ENCODE data around the gene SESN1. TPM values are rescaled to one million over a fixed set of nuclear protein-coding genes. Genes with fewer than 3 reads are reported as not detected.
"Not testable (repeated sequence)": the region's sequence is repeated elsewhere in the genome, so short reads cannot be mapped to it uniquely, and the experiment has no call there.

The SESN1 gene
- total RNA-seq, 3 donors from 2014 or later: 3.9 to 7.0 (median 5.2) TPM

- Mint-ChIP-seq H3K27me3 (ENCODE audit: low read depth) (no peaks in the 10 kb centered on the region), H3K9me3 (no peaks in the 10 kb centered on the region), H3K4me1 (ENCODE audit: low read depth) (peaks cover 29% of the 10 kb centered on the region), H3K36me3 (ENCODE audit: insufficient read depth) (peaks cover 16% of the 10 kb centered on the region), H3K4me3 (no peak overlapping the region)
- DNase-seq: no peak
- no peak for ATAC-seq
Observed at GRCh38 chr6:109001291-109001894, 93.3 kb downstream of the SESN1 start.

GRCh38 chr6:109000289-109000688 lies 94.4 kb downstream of the SESN1 start:
- peaks cover 19% of the 10 kb centered on the region for H3K36me3 Mint-ChIP-seq (ENCODE audit: insufficient read depth)
- H3K27me3 Mint-ChIP-seq (ENCODE audit: low read depth): no peaks in the 10 kb centered on the region
- no peaks in the 10 kb centered on the region for H3K9me3 Mint-ChIP-seq
- H3K4me1 Mint-ChIP-seq (ENCODE audit: low read depth): peaks cover 23% of the 10 kb centered on the region
- no peak for ATAC-seq
- no peak overlapping the region for H3K4me3 Mint-ChIP-seq
- DNase-seq: no peak

- Mint-ChIP-seq H3K4me1 (ENCODE audit: low read depth) (peaks cover 17% of the 10 kb centered on the region), H3K9me3 (no peaks in the 10 kb centered on the region), H3K4me3 (no peak overlapping the region), H3K27me3 (ENCODE audit: low read depth) (no peaks in the 10 kb centered on the region), H3K36me3 (ENCODE audit: insufficient read depth) (peaks cover 19% of the 10 kb centered on the region)
- no peak for DNase-seq
- no peak for ATAC-seq
Observed at GRCh38 chr6:108999428-108999827, 95.2 kb downstream of the SESN1 start.

GRCh38 chr6:108998485-108998884 lies 96.2 kb downstream of the SESN1 start:
- Mint-ChIP-seq H3K9me3 (no peaks in the 10 kb centered on the region), H3K27me3 (ENCODE audit: low read depth) (no peaks in the 10 kb centered on the region), H3K4me1 (ENCODE audit: low read depth) (peaks cover 11% of the 10 kb centered on the region), H3K36me3 (ENCODE audit: insufficient read depth) (peaks cover 19% of the 10 kb centered on the region), H3K4me3 (no peak overlapping the region)
- no peak for ATAC-seq
- DNase-seq: no peak

- Mint-ChIP-seq H3K4me1 (ENCODE audit: low read depth) (no peaks in the 10 kb centered on the region), H3K9me3 (no peaks in the 10 kb centered on the region), H3K27me3 (ENCODE audit: low read depth) (no peaks in the 10 kb centered on the region), H3K4me3 (no peak overlapping the region), H3K36me3 (ENCODE audit: insufficient read depth) (peaks cover 25% of the 10 kb centered on the region)
- ATAC-seq (no peak), DNase-seq (no peak)
Observed at GRCh38 chr6:108996208-108996607, 98.4 kb downstream of the SESN1 start.

- DNase-seq (no peak), ATAC-seq (no peak)
- Mint-ChIP-seq H3K36me3 (ENCODE audit: insufficient read depth) (peaks cover 32% of the 10 kb centered on the region), H3K4me3 (no peak overlapping the region), H3K4me1 (ENCODE audit: low read depth) (no peaks in the 10 kb centered on the region), H3K9me3 (no peaks in the 10 kb centered on the region), H3K27me3 (ENCODE audit: low read depth) (no peaks in the 10 kb centered on the region)
Observed at GRCh38 chr6:108995296-108995695, 99.3 kb downstream of the SESN1 start.

- ATAC-seq: no peak
- Mint-ChIP-seq H3K27me3 (ENCODE audit: low read depth) (no peaks in the 10 kb centered on the region), H3K4me1 (ENCODE audit: low read depth) (no peaks in the 10 kb centered on the region), H3K9me3 (no peaks in the 10 kb centered on the region), H3K4me3 (no peak overlapping the region), H3K36me3 (ENCODE audit: insufficient read depth) (peaks cover 33% of the 10 kb centered on the region)
- DNase-seq: no peak
Observed at GRCh38 chr6:108993876-108994275, 100.8 kb downstream of the SESN1 start.

GRCh38 chr6:108989700-108990099 lies 104.9 kb downstream of the SESN1 start:
- Mint-ChIP-seq H3K27me3 (ENCODE audit: low read depth) (no peaks in the 10 kb centered on the region), H3K36me3 (ENCODE audit: insufficient read depth) (peaks cover 40% of the 10 kb centered on the region), H3K4me3 (no peak overlapping the region), H3K4me1 (ENCODE audit: low read depth) (no peaks in the 10 kb centered on the region), H3K9me3 (no peaks in the 10 kb centered on the region)
- ATAC-seq (no peak), DNase-seq (no peak)

GRCh38 chr6:108988765-108989164 lies 105.9 kb downstream of the SESN1 start:
- Mint-ChIP-seq H3K9me3 (no peaks in the 10 kb centered on the region), H3K4me3 (no peak overlapping the region), H3K36me3 (ENCODE audit: insufficient read depth) (peaks cover 44% of the 10 kb centered on the region), H3K27me3 (ENCODE audit: low read depth) (no peaks in the 10 kb centered on the region), H3K4me1 (ENCODE audit: low read depth) (no peaks in the 10 kb centered on the region)
- ATAC-seq (no peak), DNase-seq (no peak)

- H3K4me1 Mint-ChIP-seq (ENCODE audit: low read depth): no peaks in the 10 kb centered on the region
- no peak overlapping the region for H3K4me3 Mint-ChIP-seq
- ATAC-seq (no peak), DNase-seq (no peak)
- H3K36me3 Mint-ChIP-seq (ENCODE audit: insufficient read depth): peaks cover 44% of the 10 kb centered on the region
- H3K27me3 Mint-ChIP-seq (ENCODE audit: low read depth): no peaks in the 10 kb centered on the region
- H3K9me3 Mint-ChIP-seq: no peaks in the 10 kb centered on the region
Observed at GRCh38 chr6:108988296-108988695, 106.3 kb downstream of the SESN1 start.

GRCh38 chr6:108987156-108987555 lies 107.5 kb downstream of the SESN1 start:
- no peak overlapping the region for H3K4me3 Mint-ChIP-seq
- no peaks in the 10 kb centered on the region for H3K27me3 Mint-ChIP-seq (ENCODE audit: low read depth)
- H3K4me1 Mint-ChIP-seq (ENCODE audit: low read depth): no peaks in the 10 kb centered on the region
- H3K36me3 Mint-ChIP-seq (ENCODE audit: insufficient read depth): peaks cover 41% of the 10 kb centered on the region
- no peaks in the 10 kb centered on the region for H3K9me3 Mint-ChIP-seq
- ATAC-seq: no peak
- DNase-seq: no peak

- H3K4me1 Mint-ChIP-seq (ENCODE audit: low read depth): no peaks in the 10 kb centered on the region
- peaks cover 28% of the 10 kb centered on the region for H3K36me3 Mint-ChIP-seq (ENCODE audit: insufficient read depth)
- H3K4me3 Mint-ChIP-seq: no peak overlapping the region
- ATAC-seq (no peak), DNase-seq (no peak)
- H3K27me3 Mint-ChIP-seq (ENCODE audit: low read depth): no peaks in the 10 kb centered on the region
- peaks cover 5% of the 10 kb centered on the region for H3K9me3 Mint-ChIP-seq
Observed at GRCh38 chr6:108985301-108985700, 109.3 kb downstream of the SESN1 start.

GRCh38 chr6:108983151-108983550 lies 111.5 kb downstream of the SESN1 start:
- Mint-ChIP-seq H3K36me3 (ENCODE audit: insufficient read depth) (peaks cover 28% of the 10 kb centered on the region), H3K27me3 (ENCODE audit: low read depth) (no peaks in the 10 kb centered on the region), H3K9me3 (peaks cover 22% of the 10 kb centered on the region), H3K4me3 (no peak overlapping the region), H3K4me1 (ENCODE audit: low read depth) (no peaks in the 10 kb centered on the region)
- ATAC-seq (no peak), DNase-seq (no peak)

GRCh38 chr6:108982154-108983113 lies 112.2 kb downstream of the SESN1 start:
- H3K4me3 Mint-ChIP-seq: no peak overlapping the region
- peaks cover 23% of the 10 kb centered on the region for H3K36me3 Mint-ChIP-seq (ENCODE audit: insufficient read depth)
- H3K9me3 Mint-ChIP-seq: peaks cover 30% of the 10 kb centered on the region

GRCh38 chr6:108978638-108979037 lies 116.0 kb downstream of the SESN1 start:
- DNase-seq; H3K27me3 Mint-ChIP-seq (ENCODE audit: low read depth); ATAC-seq; H3K4me3 Mint-ChIP-seq; H3K4me1 Mint-ChIP-seq (ENCODE audit: low read depth): not testable (repeated sequence)
- H3K9me3 Mint-ChIP-seq: peaks cover 37% of the 10 kb centered on the region
- H3K36me3 Mint-ChIP-seq (ENCODE audit: insufficient read depth): peaks cover 16% of the 10 kb centered on the region

More at GRCh38 chr6:108982154-108983113, 112.2 kb downstream of the SESN1 start:
- no peak for DNase-seq
- H3K4me1 Mint-ChIP-seq (ENCODE audit: low read depth): no peaks in the 10 kb centered on the region
- no peaks in the 10 kb centered on the region for H3K27me3 Mint-ChIP-seq (ENCODE audit: low read depth)
- no peak for ATAC-seq
